NCI-H2227 treated with DMSO at 0.1 percent for 48 hours (cell line): ENCODE results near the gene ZNF761.
"Not testable (repeated sequence)": the region's sequence is repeated elsewhere in the genome, so short reads cannot be mapped to it uniquely, and the experiment has no call there.

Experiments
- DNase-seq: peaks from one replicate; lab custom pipeline; 2025; lab: John Stamatoyannopoulos, UW

Gene ZNF761

GRCh38 chr19:53460131-53460721 lies 28.4 kb downstream of the ZNF761 start:
- not testable (repeated sequence) for DNase-seq

GRCh38 chr19:53461866-53462265 lies 30.1 kb downstream of the ZNF761 start:
- no peak for DNase-seq

GRCh38 chr19:53462861-53463260 lies 31.1 kb downstream of the ZNF761 start:
- DNase-seq, result no peak

GRCh38 chr19:53463263-53463662 lies 31.5 kb downstream of the ZNF761 start:
- DNase-seq, result no peak

- DNase-seq, result peak; percentile 46
These were observed 35.1 kb downstream of the ZNF761 start for GRCh38 chr19:53466726-53467484.

- peak; percentile 94 for DNase-seq
These were observed 35.9 kb downstream of the ZNF761 start, which contains the start of gene ZNF813 for GRCh38 chr19:53467485-53468262. Gene ZNF813 (plus strand): TSS chr19:53467733. CDS start chr19:53483823, 16,090 bp downstream.

- DNase-seq, result not testable (repeated sequence)
These were observed 36.8 kb downstream of the ZNF761 start for GRCh38 chr19:53468628-53469027.

- no peak for DNase-seq
These were observed 40.1 kb downstream of the ZNF761 start for GRCh38 chr19:53471916-53472315.

- DNase-seq, result not testable (repeated sequence)
These were observed 43.0 kb downstream of the ZNF761 start for GRCh38 chr19:53474832-53475231.

GRCh38 chr19:53475470-53475869 lies 43.7 kb downstream of the ZNF761 start:
- DNase-seq, result not testable (repeated sequence)

GRCh38 chr19:53483751-53484150 lies 52.0 kb downstream of the ZNF761 start:
- not testable (repeated sequence) for DNase-seq

GRCh38 chr19:53485046-53486004 lies 53.5 kb downstream of the ZNF761 start:
- DNase-seq, result no peak

- DNase-seq, result no peak
These were observed 60.4 kb downstream of the ZNF761 start for GRCh38 chr19:53492153-53492552.

- not testable (repeated sequence) for DNase-seq
These were observed 65.7 kb downstream of the ZNF761 start for GRCh38 chr19:53497311-53498023.

GRCh38 chr19:53498024-53498395 lies 66.2 kb downstream of the ZNF761 start:
- DNase-seq, result not testable (repeated sequence)

GRCh38 chr19:53503151-53503550 lies 71.4 kb downstream of the ZNF761 start:
- DNase-seq, result peak; percentile 28

GRCh38 chr19:53503671-53504364 lies 72.0 kb downstream of the ZNF761 start:
- DNase-seq, result peak; percentile 8

- peak; percentile 65 for DNase-seq
These were observed 72.5 kb downstream of the ZNF761 start for GRCh38 chr19:53504365-53504703.

- no peak for DNase-seq
These were observed 73.1 kb downstream of the ZNF761 start for GRCh38 chr19:53504885-53505284.

- DNase-seq, result no peak
These were observed 74.9 kb downstream of the ZNF761 start for GRCh38 chr19:53506728-53507127.
